ENCODE data around the gene LGR4.

Gene LGR4

GRCh38 chr11:27391331-27392015 is 81.1 kb downstream of the LGR4 start:
- Mint-ChIP-seq H3K27ac (no peak overlapping the region), H3K4me3 (no peak overlapping the region)

GRCh38 chr11:27390318-27391295 is 82.0 kb downstream of the LGR4 start:
- Mint-ChIP-seq H3K4me1 (peaks cover 5% of the 10 kb centered on the region), H3K4me3 (no peak overlapping the region), H3K27me3 (no peaks in the 10 kb centered on the region), H3K27ac (no peak overlapping the region), H3K9me3 (no peaks in the 10 kb centered on the region), H3K36me3 (no peaks in the 10 kb centered on the region)

More at GRCh38 chr11:27391331-27392015, 81.1 kb downstream of the LGR4 start:
- H3K4me1 Mint-ChIP-seq = peaks cover 5% of the 10 kb centered on the region
- no peaks in the 10 kb centered on the region for H3K27me3 Mint-ChIP-seq
- no peaks in the 10 kb centered on the region for H3K36me3 Mint-ChIP-seq
- no peaks in the 10 kb centered on the region for H3K9me3 Mint-ChIP-seq

GRCh38 chr11:27388869-27389268 is 83.7 kb downstream of the LGR4 start:
- no peak overlapping the region for H3K4me3 Mint-ChIP-seq

GRCh38 chr11:27388001-27388400 is 84.6 kb downstream of the LGR4 start:
- H3K27ac Mint-ChIP-seq = no peak overlapping the region
- no peaks in the 10 kb centered on the region for H3K27me3 Mint-ChIP-seq
- H3K4me3 Mint-ChIP-seq = no peak overlapping the region
- no peaks in the 10 kb centered on the region for H3K9me3 Mint-ChIP-seq
- H3K36me3 Mint-ChIP-seq = no peaks in the 10 kb centered on the region
- peaks cover 5% of the 10 kb centered on the region for H3K4me1 Mint-ChIP-seq

More at GRCh38 chr11:27388869-27389268, 83.7 kb downstream of the LGR4 start:
- Mint-ChIP-seq H3K27me3 (no peaks in the 10 kb centered on the region), H3K36me3 (no peaks in the 10 kb centered on the region), H3K27ac (no peak overlapping the region), H3K4me1 (peaks cover 5% of the 10 kb centered on the region), H3K9me3 (no peaks in the 10 kb centered on the region)

- peaks cover 5% of the 10 kb centered on the region for H3K4me1 Mint-ChIP-seq
- H3K36me3 Mint-ChIP-seq = no peaks in the 10 kb centered on the region
- no peaks in the 10 kb centered on the region for H3K9me3 Mint-ChIP-seq
- H3K4me3 Mint-ChIP-seq = no peak overlapping the region
- H3K27ac Mint-ChIP-seq = no peak overlapping the region
- H3K27me3 Mint-ChIP-seq = no peaks in the 10 kb centered on the region
Observed at GRCh38 chr11:27387362-27387761, 85.2 kb downstream of the LGR4 start.

GRCh38 chr11:27386181-27386845 is 86.3 kb downstream of the LGR4 start:
- Mint-ChIP-seq H3K9me3 (no peaks in the 10 kb centered on the region), H3K36me3 (no peaks in the 10 kb centered on the region), H3K27me3 (no peaks in the 10 kb centered on the region), H3K4me1 (peaks cover 5% of the 10 kb centered on the region), H3K27ac (no peak overlapping the region), H3K4me3 (no peak overlapping the region)

- Mint-ChIP-seq H3K4me3 (no peak overlapping the region), H3K27me3 (no peaks in the 10 kb centered on the region), H3K9me3 (no peaks in the 10 kb centered on the region), H3K27ac (no peak overlapping the region), H3K4me1 (peaks cover 5% of the 10 kb centered on the region), H3K36me3 (no peaks in the 10 kb centered on the region)
Observed at GRCh38 chr11:27385245-27385644, 87.3 kb downstream of the LGR4 start.

GRCh38 chr11:27384227-27384626 is 88.4 kb downstream of the LGR4 start:
- H3K36me3 Mint-ChIP-seq = no peaks in the 10 kb centered on the region
- no peaks in the 10 kb centered on the region for H3K27me3 Mint-ChIP-seq
- no peak overlapping the region for H3K4me3 Mint-ChIP-seq

GRCh38 chr11:27383645-27384044 is 88.9 kb downstream of the LGR4 start:
- Mint-ChIP-seq H3K36me3 (no peaks in the 10 kb centered on the region), H3K27ac (no peak overlapping the region), H3K9me3 (no peaks in the 10 kb centered on the region), H3K27me3 (no peaks in the 10 kb centered on the region), H3K4me1 (no peaks in the 10 kb centered on the region), H3K4me3 (no peak overlapping the region)

More at GRCh38 chr11:27384227-27384626, 88.4 kb downstream of the LGR4 start:
- peaks cover 4% of the 10 kb centered on the region for H3K4me1 Mint-ChIP-seq
- no peaks in the 10 kb centered on the region for H3K9me3 Mint-ChIP-seq
- no peak overlapping the region for H3K27ac Mint-ChIP-seq

- Mint-ChIP-seq H3K4me1 (no peaks in the 10 kb centered on the region), H3K4me3 (no peak overlapping the region), H3K27ac (no peak overlapping the region), H3K9me3 (no peaks in the 10 kb centered on the region), H3K36me3 (no peaks in the 10 kb centered on the region), H3K27me3 (no peaks in the 10 kb centered on the region)
Observed at GRCh38 chr11:27381238-27381666, 91.3 kb downstream of the LGR4 start.

- H3K4me3 Mint-ChIP-seq = no peak overlapping the region
- no peaks in the 10 kb centered on the region for H3K4me1 Mint-ChIP-seq
- no peaks in the 10 kb centered on the region for H3K27me3 Mint-ChIP-seq
- no peaks in the 10 kb centered on the region for H3K36me3 Mint-ChIP-seq
- H3K9me3 Mint-ChIP-seq = no peaks in the 10 kb centered on the region
- H3K27ac Mint-ChIP-seq = no peak overlapping the region
Observed at GRCh38 chr11:27380771-27381170, 91.8 kb downstream of the LGR4 start.

- Mint-ChIP-seq H3K27ac (no peak overlapping the region), H3K4me3 (no peak overlapping the region), H3K36me3 (no peaks in the 10 kb centered on the region), H3K9me3 (no peaks in the 10 kb centered on the region), H3K27me3 (no peaks in the 10 kb centered on the region), H3K4me1 (no peaks in the 10 kb centered on the region)
Observed at GRCh38 chr11:27379449-27379848, 93.1 kb downstream of the LGR4 start.

GRCh38 chr11:27375370-27375769 is 97.2 kb downstream of the LGR4 start:
- H3K36me3 Mint-ChIP-seq = no peaks in the 10 kb centered on the region
- H3K9me3 Mint-ChIP-seq = no peaks in the 10 kb centered on the region
- H3K4me1 Mint-ChIP-seq = no peaks in the 10 kb centered on the region
- no peak overlapping the region for H3K27ac Mint-ChIP-seq
- no peak overlapping the region for H3K4me3 Mint-ChIP-seq
- H3K27me3 Mint-ChIP-seq = no peaks in the 10 kb centered on the region

- H3K36me3 Mint-ChIP-seq = no peaks in the 10 kb centered on the region
- no peak overlapping the region for H3K27ac Mint-ChIP-seq
- H3K27me3 Mint-ChIP-seq = no peaks in the 10 kb centered on the region
- no peaks in the 10 kb centered on the region for H3K9me3 Mint-ChIP-seq
- H3K4me1 Mint-ChIP-seq = no peaks in the 10 kb centered on the region
- no peak overlapping the region for H3K4me3 Mint-ChIP-seq
Observed at GRCh38 chr11:27373856-27374602, 98.6 kb downstream of the LGR4 start.

- Mint-ChIP-seq H3K4me3 (no peak overlapping the region), H3K27me3 (no peaks in the 10 kb centered on the region), H3K27ac (no peak overlapping the region), H3K4me1 (no peaks in the 10 kb centered on the region), H3K9me3 (no peaks in the 10 kb centered on the region), H3K36me3 (no peaks in the 10 kb centered on the region)
Observed at GRCh38 chr11:27373392-27373791, 99.2 kb downstream of the LGR4 start.

Measured in activated naive CD4-positive, alpha-beta T cell treated with anti-CD3 and anti-CD28 coated beads, Interleukin-2, amount 50 U/mL, for 24 hours (primary cell).